GM19239 (cell line): ENCODE data around the gene KIF3C.
"Not testable (repeated sequence)": the region's sequence is repeated elsewhere in the genome, so short reads cannot be mapped to it uniquely, and the experiment has no call there.

Experiments
- DNase-seq: peaks from one replicate; pipeline ENCODE4 v3.0.0; 2011; ENCODE audit warnings: low spot score; ENCODE audit not compliant: insufficient read length
- FAIRE-seq: peaks from 2 replicates; lab custom pipeline; 2011; peaks lifted over from hg19 to GRCh38; lab: Jason Lieb, UNC

The KIF3C gene

DNA sequence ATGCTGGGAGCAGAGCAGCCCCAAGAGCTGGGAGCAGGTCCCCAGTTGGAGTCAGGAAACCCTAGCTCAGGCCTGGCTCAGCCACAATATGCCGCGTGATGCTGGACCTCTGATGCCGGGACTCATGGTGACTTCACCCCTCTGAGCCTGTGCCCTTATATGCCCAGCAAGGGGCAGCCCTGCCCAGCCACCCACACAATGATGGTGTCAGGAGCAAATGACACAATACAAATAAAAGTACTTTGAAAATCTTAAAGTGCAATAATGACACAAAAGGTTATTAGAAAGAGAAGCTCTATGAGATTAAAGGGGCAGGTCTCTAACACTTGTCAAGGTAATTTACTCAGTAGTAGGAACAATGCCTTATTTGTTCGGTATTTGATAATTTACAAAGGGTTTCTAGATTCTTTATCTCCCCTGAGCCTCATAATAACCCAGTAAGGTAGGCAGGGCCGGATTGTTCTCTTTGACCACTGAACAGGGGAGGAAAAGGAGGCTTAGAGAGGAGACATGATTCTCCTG is 18.3 kb upstream of the KIF3C start:
- FAIRE-seq (no peak), DNase-seq (no peak)

DNA sequence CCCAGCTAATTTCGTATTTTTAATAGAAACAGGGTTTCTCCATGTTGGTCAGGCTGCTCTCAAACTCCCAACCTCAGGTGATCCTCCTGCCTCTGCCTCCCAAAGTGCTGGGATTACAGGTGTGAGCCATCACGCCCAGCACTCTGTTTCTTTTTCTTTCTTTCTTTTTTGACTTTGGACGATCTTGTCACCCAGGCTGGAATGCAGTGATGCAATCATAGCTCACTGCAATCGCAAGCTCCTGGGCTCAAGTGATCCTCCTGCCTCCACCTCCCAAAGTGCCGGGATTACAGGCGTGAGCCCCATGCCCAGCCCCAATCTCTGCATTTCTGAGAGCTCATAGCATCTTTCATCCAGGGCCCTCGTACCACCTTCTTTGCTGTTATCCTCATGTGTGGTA is 17.1 kb upstream of the KIF3C start:
- DNase-seq, FAIRE-seq: not testable (repeated sequence)

DNA sequence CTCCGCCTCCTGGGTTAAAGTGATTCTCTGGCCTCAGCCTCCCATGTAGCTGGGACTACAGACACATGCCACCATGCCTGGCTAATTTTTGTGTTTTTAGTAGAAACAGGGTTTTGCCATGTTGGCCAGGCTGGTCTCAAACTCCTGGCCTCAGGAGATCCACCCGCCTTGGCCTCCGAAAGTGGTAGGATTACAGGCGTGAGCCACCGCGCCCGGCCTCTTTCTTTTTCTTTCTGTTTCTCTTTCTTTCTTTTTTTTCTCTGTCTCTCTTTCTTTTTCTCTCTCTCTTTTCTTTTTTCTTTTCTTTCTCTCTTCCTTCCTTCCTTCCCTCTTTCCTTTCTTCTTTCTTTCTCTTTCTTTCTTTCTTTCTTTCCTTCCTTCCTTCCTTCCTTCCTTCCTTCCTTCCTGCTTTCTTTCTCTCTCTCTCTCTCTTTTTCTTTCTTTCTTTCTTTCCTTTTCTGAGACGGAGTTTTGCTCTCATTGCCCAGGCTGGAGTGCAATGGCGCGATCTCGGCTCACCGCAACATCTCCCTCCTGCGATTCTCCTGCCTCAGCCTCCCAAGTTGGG is 16.6 kb upstream of the KIF3C start:
- DNase-seq, FAIRE-seq: not testable (repeated sequence)

DNA sequence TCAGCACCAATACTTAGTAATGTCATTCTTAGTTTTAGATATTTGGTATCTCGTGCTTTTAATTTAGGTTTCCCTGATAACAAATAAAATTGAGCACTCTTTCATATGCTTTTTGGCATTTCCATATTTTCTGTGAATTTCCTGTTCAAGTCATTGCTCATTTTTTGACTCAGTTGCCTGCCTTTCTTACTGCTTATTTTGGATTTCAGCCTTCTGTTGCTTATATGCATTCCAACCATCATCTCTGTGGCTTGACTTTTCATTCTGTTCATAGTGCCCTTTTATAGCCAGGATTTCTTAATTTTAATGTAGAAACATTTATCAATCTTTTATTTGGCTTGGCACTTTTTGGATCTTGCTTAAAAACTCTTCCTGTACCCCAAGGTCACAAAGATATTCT is 14.5 kb upstream of the KIF3C start:
- DNase-seq, result no peak
- no peak for FAIRE-seq

DNA sequence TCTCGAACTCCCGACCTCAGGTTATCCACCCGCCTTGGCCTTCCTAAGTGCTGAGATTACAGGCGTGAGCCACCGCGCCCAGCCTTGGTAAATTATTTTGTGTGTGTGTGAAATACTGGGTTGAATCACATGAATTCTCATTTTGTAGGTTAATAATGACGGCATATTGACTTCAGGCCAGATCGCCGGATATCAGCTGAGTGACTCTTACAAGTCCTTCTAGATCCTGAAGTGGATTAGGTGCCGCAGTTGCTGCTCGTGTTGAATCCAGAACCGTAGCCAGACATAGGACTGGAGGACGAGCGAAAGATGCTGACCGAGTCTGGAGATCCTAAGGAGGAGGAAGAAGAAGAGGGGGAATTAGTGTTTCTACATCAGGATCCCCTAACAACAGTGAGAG is 12.2 kb upstream of the KIF3C start:
- no peak for DNase-seq
- FAIRE-seq, result no peak

DNA sequence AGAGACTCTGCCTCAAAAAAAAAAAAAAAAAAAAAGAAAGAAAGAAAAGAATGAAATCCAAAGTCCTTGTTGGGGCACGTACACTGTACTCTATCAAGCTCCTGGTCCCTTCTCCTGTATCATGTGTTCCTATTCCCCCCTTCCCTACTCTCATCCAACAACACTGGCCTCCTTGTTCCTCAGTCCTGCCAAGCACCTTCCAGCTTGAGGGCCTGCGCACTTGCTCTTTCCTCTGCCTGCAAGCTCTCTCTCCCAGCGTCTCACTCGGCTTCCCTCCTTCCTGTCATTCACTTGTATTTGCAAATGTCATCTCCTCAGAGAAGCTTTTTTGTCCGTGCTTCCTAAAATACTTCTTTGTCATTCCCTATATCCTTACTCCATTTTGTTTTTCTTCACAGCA is 10.8 kb upstream of the KIF3C start:
- FAIRE-seq, result no peak
- no peak for DNase-seq

DNA sequence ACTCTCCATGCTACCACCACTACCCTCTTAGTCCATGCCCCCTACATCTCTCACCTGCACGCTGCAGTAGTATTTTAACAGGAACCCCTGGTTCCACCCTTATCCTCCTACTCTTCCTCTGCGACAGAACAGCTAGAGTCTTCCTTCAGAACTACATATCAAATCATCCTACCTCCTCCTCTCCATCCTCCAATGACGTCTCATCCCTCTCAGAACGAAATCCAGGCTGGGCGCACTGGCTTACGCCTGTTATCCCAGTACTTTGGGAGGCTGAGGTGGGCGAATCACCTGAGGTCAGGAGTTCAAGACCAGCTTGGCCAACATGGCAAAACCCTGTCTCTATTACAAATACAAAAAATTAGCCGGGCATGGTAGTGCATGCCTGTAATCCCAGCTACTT is 10.3 kb upstream of the KIF3C start:
- DNase-seq (no peak), FAIRE-seq (no peak)

DNA sequence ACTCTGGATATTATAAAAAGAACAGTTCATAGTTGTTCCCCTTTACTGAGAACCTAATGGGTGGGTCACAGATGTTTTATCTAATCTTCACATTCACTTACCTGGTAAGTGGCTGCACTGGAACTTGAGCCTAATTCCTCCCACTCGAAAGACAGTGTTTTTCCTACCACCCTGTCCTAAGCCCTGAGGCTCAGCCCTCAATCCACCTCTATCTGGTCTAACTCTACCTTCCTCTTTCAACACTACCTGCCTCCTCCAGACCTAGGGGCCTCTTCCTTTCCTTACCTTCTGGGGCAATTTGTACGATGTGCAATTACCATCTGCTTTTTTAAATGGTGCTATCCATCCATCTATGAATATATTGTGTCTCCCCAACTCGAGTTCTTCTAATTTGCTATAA is 9.7 kb upstream of the KIF3C start:
- FAIRE-seq (no peak), DNase-seq (no peak)

DNA sequence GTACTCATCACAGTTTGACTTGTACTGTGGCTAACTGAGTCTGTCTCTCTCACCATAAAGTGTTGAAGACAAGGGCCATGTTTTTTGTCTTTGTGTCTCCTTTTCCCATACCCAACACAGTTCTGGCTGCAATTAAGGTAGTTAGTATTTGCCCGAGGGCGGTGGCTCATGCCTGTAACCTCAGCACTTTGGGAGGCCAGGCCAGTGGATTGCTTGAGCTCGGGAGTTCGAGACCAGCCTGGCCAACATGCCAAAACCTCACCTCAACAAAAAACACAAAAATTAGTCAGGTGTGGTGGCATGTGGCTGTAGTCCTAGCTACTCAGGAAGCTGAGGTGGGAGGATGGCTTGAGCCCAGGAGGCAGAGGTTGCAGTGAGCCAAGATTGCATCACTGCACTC is 6.9 kb upstream of the KIF3C start:
- DNase-seq, result no peak
- no peak for FAIRE-seq

DNA sequence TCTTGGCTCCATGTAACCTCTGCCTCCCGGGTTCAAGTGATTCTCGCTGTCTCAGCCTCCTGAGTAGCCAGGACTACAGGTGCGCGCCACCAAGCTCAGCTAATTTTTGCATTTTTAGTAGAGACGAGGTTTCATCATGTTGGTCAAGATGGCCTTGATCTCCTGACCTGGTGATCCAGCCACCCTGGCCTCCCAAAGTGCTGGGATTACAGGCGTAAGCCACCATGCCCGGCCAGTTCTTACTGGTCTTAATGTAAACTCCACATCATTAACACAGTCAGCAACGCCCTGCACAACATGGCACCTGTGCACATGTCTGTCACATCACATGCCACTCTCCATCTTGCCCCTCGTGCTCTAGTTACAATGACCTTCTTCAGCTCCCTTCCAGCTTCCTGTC is 5.8 kb upstream of the KIF3C start:
- no peak for FAIRE-seq

DNA sequence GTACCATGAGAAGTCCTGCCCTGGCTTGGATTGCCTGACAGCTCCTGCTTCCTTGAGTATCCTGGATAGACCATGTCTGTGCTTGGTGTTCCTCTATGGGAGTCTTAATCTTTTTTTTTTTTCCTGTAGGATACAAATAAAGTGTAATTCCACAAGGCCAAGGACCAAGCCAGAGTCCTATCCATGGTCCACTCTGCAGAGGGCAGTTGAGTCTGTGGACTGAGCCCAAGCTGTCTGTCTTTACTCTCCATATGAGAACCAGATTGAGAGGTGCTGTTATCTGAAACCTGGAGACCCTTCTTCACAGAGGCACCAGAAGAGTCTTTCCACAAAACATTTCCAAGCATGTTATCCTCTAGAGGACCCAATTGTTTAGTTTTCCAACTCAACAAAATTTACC is 1.4 kb upstream of the KIF3C start:
- DNase-seq (no peak), FAIRE-seq (no peak)

More for the DNA sequence above, 5.8 kb upstream of the KIF3C start:
- no peak for DNase-seq

DNA sequence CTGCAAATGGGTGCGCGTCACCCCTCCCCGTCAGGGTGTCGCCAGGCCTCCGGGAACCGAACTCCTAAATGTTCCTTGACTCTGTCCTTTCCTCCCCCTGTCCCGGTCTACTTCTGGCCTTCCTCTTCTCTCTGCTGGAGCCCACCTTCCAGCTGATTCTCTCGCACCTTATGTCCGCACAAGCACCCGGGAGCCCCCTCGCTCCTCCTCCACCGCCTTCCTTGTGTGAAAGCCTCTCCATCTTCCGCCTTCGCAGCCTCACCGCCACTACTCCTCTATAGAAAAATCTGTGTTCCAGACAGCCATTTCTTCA is 627 bp upstream of the KIF3C start:
- DNase-seq (no peak), FAIRE-seq (no peak)

DNA sequence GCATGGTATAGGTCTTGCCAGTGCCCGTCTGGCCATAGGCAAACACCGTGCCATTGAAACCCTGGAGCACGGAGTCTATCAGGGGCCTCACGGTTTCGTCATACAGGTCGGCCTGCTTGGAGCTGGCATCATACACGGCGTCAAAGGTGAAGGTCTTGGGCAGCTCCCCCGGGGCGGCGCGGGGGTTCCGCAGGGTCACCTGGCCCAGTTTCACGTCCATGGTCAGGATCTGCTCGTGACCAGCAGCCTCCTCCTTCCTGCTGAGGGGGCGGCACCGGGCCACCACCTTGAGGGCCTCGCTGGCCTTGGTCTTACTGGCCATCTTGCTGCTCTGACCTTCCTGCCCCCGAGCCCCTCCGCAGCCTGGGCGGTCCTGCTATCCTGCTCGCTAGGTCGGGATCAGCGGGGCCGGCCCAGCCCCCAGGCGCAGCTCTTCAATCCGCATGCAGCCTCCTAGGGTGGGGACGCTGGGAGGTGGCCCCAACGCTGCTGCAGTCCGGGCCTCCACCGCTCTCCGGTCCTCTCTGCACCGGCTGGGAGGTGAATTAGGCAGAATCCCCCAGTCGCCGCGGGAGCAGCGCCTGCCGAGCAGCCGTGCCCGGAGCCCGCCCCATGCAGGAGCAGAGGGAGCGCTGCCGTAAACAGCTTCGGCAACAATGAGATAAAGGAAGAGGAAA is 563 bp downstream of the KIF3C start:
- FAIRE-seq (no peak), DNase-seq (no peak)

DNA sequence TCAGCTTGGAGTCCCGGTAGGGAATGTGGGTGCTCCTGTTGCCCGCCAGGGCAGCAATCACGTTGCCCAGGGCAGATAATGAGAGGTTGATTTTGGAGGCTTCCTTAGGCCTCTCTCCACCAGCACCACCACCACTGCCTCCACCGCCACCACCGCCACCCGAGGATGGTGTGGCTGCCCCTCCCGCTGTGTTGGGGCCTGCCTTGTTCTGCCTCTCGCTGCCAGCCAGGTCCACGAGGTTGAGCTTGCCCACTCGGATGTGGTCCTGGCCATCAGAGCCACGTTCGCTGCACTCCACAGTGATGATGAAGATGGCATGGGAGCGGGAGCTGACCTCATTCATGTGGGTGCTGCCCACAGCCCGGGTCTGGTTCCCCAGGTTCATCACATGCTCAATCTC is 1.3 kb downstream of the KIF3C start:
- DNase-seq (no peak), FAIRE-seq (no peak)

DNA sequence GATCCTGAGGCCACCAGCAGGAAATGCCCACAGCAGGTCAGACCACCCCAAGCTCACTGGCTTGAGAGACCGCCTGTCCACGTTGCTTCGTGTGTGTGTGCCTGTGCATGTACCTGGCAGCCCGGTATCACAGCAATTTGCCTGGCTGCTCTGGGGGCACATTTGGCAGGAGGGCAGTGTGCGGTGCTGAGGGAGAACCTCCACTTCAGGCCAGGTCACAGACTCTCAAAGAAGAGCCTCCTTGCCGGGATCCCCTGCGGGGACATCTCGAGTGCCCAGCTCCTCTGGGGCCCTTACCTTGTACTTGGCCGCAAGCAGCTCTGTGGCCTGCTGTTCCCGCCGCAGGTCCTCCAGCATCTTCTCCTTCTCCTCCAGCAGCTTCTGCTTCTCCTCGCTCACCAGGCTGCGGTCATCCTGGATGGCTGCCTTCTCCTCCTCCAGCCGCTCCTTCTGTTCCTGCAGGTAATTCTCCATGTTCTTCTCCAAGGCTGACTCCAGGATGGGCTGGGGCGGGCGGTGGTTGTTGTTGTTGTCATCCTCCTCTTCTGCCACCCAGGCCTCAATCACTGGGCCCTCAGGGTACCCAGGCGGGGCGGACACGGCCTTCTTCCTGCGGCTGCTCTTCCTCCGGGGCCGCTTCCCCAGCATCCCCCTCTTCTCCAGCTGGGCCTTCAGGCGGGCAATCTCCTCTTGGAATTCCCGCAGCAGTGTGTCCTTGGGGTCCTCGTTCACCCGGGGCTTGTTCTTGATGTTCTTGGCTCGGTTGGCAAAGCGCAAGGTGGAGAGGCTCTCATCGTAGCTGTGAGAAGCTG is 2.0 kb downstream of the KIF3C start:
- no peak for DNase-seq
- no peak for FAIRE-seq

DNA sequence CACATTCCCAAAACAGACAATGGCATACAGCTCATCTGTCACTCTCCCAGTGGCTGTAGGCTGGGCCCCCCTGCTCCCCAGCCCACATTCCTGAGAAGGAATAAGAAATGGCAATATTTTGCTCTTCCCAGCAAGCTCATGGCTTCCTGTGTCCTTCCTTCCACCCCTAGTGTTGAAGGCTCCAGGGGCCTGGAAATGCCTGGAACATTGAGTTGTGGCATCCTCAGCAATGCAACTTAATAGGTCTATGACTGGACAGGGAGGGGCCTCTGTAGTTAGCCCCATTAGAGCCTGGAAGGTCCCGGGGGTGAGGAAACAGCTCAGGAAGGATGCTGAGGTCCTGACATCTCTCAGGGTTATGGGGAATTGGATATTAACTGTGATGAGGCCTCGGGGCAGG is 3.3 kb downstream of the KIF3C start:
- FAIRE-seq, result no peak
- no peak for DNase-seq

DNA sequence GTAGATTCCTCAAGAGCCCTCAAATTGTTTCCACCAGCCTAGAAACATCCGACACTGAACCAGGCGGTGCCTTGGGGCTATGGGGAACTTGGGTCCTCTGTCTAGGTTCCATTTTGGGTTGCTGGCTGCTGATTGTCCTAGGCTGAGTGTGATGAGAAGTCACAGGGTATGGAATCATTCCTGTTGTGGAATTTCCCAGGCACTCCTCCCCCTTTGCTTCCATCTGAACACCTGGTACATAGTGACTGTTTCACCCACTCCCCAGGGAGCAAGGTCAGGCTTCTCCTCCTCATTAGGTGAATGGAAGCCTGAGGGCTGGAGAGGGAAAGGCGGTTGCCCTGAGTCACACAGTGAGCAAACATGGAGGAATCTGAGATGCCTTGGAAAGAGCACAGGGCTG is 4.5 kb downstream of the KIF3C start:
- no peak for DNase-seq
- no peak for FAIRE-seq

DNA sequence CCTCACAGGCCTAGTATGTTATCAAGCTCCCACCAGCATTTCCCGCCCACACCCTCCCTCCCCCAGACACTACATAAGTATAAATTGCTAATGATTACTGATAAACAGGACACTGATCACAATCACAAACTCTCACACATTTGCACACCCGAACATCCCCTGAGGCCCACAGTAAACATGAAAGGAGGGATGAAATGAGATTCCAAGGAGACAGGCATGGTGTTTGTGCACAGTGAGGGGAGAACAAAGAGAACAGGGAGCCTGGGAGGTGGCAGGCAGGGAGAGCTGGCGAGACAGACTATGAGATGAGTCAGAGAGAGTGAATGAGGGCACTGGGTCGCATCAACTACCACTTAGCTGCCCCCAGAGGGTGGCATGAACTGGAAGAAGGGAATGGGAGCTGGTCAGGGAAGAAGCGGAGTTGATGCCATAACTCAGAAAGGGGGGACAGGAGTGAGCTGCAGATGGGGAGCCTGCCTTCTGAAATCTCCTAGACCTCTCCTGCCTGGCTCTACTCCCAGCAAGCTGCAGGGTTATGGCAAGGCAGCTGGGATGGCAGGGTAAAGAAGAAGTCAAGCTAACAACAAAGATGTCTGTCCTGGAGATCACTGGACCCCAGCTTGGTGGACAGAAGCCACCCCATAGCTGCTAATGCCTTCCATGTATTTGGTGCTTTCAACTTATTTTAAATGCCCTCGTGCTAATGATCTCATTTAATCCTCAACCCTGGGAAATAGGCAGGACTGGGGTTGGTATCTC is 5.1 kb downstream of the KIF3C start:
- no peak for DNase-seq
- FAIRE-seq, result no peak

DNA sequence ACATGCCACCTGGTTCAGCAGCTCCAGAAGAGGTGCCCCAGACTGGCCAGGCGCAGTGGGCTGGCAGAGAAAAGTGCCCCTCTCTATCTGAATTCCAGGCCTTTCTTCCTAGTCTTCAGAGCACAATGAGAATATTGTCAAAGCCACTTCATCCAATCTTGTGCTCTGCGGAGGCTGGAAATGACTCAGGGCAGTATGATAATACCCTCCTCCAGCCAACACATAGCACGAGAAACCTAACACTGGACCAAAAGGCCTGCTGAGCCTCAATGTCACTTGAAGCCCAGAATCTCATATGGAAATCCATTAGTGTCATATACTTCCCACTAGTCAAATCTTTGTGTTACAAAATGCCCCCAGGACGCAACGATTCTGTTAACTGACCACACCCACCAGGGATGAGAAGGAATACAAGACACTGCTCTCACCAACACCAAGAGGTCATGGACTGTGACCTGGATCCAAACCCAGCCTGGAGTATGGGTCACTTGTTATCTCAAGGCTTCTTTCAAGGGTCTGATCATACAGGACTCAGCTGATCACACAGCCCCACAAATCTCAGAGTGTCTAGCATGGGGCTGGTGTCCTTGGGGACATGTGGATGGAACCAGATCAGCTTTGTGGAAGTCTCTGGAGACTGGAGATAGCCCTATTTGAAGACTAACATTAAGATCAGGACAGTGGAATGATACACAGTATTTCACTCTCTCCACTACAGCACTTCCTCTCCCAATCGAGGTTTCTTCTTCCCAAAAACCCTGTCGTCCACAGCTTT is 10.1 kb downstream of the KIF3C start:
- no peak for DNase-seq
- FAIRE-seq, result no peak

DNA sequence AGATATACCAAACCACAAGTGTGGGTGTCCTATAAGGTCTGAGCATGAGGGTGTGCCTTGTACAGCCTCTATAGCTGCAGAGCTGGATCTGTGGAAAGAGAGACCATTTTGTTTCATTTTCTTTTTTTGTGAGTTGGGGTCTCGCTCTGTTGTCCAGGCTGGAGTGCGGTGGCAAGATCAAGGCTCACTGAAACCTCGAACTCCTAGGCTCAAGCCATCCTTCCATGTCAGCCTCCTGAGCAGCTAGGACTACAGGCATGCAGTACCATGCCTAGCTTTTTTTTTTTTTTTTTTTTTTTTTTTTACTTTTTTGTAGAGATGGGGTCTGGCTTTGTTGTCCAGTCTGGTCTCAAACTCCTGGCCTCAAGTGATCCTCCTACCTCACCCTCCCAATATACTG is 10.7 kb downstream of the KIF3C start:
- FAIRE-seq (no peak), DNase-seq (no peak)
